Activated CD4-positive, alpha-beta T cell treated with anti-CD3 and anti-CD28 coated beads, Interleukin-2, amount 50 U/mL, for 48 hours (primary cell): ENCODE data around the gene THOP1.

Source experiments
- DNase-seq, 2 experiments: peaks; one replicate each; pipeline ENCODE4 v3.0.0-alpha.2; 2020

THOP1 gene

DNA sequence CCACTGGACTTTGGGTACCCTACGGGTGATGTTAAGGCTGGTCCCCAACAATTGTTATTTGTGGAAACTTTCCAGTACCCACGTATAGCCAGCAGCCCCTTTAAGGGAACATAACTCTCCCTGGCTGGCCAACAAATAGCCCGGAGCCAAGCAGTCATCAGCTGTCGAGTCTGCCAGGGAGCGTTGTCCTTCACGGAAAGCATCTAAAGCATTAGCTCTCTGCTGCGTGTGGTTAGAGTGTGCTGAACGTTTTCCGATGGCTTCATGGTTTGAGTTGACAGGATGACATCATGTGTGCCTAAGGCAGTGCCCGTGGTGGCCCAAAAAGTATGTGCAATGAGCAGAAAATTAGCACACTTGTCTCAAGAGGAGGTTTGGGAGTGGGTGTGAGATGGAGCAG, 78.5 kb downstream of the THOP1 start:
- DNase-seq, result no peak
